GM10266 (cell line): ENCODE data around the gene UBA6.
"Not testable (repeated sequence)": the region's sequence is repeated elsewhere in the genome, so short reads cannot be mapped to it uniquely, and the experiment has no call there.

Experiments used
- DNase-seq: peaks from one replicate; pipeline ENCODE4 v3.0.0; 2012; ENCODE audit errors: extremely low spot score
- CTCF ChIP-seq: IDR thresholded peaks from 2 replicates; pipeline ENCODE4 v1.5.1; 2012; ENCODE audit warnings: mild to moderate bottlenecking, low read depth; ENCODE audit not compliant: control insufficient read depth, insufficient read depth; ENCODE audit errors: missing control alignments

The UBA6 gene

GRCh38 chr4:67736262-67736661, 35.3 kb upstream of the UBA6 start:
- TF ChIP-seq CTCF = no peak
- DNase-seq = no peak

GRCh38 chr4:67735325-67735724, 34.4 kb upstream of the UBA6 start:
- TF ChIP-seq CTCF = no peak
- DNase-seq = no peak

- DNase-seq = not testable (repeated sequence)
These were observed 29.6 kb upstream of the UBA6 start for GRCh38 chr4:67730511-67730910.

- DNase-seq = no peak
- no peak for TF ChIP-seq CTCF
These were observed 26.3 kb upstream of the UBA6 start for GRCh38 chr4:67727124-67727850.

- no peak for TF ChIP-seq CTCF
- DNase-seq = no peak
These were observed 25.0 kb upstream of the UBA6 start for GRCh38 chr4:67725981-67726380.

GRCh38 chr4:67725132-67725531, 24.2 kb upstream of the UBA6 start:
- TF ChIP-seq CTCF = no peak
- DNase-seq = no peak

GRCh38 chr4:67723949-67724348, 23.0 kb upstream of the UBA6 start:
- no peak for DNase-seq
- peak; percentile 17 for TF ChIP-seq CTCF

- DNase-seq = no peak
- TF ChIP-seq CTCF = no peak
These were observed 22.4 kb upstream of the UBA6 start for GRCh38 chr4:67723341-67723740.
